MM.1S (cell line): ENCODE data around the gene AGO3.

Experiments used
- DNase-seq: peaks from one replicate; pipeline ENCODE4 v3.0.0-alpha.2; 2015
- H2AFZ ChIP-seq: fragments of 300-600 bp; sonication (generic); 2 replicates; pipeline ENCODE4 v1.6.0; 2016; ENCODE audit warnings: antibody characterized with exemption, low read length
- H3F3A ChIP-seq: fragments of 300-600 bp; sonication (generic); 2 replicates; pipeline ENCODE4 v1.6.1; 2016; ENCODE audit warnings: mild to moderate bottlenecking, antibody characterized with exemption, low read length, moderate library complexity, mixed read lengths; ENCODE audit not compliant: insufficient read depth
- H3K27ac ChIP-seq: fragments of 300-600 bp; sonication (generic); 2 replicates; pipeline ENCODE4 v1.5.1; 2016; ENCODE audit warnings: mild to moderate bottlenecking, low read length
- H3K27me3 ChIP-seq: fragments of 300-600 bp; sonication (generic); replicated peaks from 2 replicates; pipeline ENCODE4 v1.6.0; 2016; ENCODE audit warnings: low read length; ENCODE audit not compliant: insufficient read depth
- H3K36me3 ChIP-seq: fragments of 300-600 bp; sonication (generic); replicated peaks from 2 replicates; pipeline ENCODE4 v1.6.1; 2016; ENCODE audit warnings: mild to moderate bottlenecking, low read length, mixed read lengths; ENCODE audit not compliant: insufficient read depth
- H3K4me1 ChIP-seq: fragments of 300-600 bp; sonication (generic); 2 replicates; pipeline ENCODE4 v1.6.1; 2016; ENCODE audit warnings: low read length, mixed read lengths
- H3K4me2 ChIP-seq: fragments of 300-600 bp; sonication (generic); 2 replicates; pipeline ENCODE4 v1.6.0; 2016; ENCODE audit warnings: low read depth, low read length
- H3K4me3 ChIP-seq: fragments of 300-600 bp; sonication (generic); 2 replicates; pipeline ENCODE4 v1.5.1; 2016; ENCODE audit warnings: low read length, mixed read lengths
- H3K79me2 ChIP-seq: fragments of 300-600 bp; sonication (generic); 2 replicates; pipeline ENCODE4 v1.6.1; 2016; ENCODE audit warnings: mixed run types, low read length, mixed read lengths
- H3K9ac ChIP-seq: fragments of 300-600 bp; sonication (generic); 2 replicates; pipeline ENCODE4 v1.6.1; 2016; ENCODE audit warnings: low read length, mixed read lengths
- H3K9me2 ChIP-seq: fragments of 300-600 bp; sonication (generic); replicated peaks from 2 replicates; pipeline ENCODE4 v1.6.1; 2016; ENCODE audit warnings: mild to moderate bottlenecking, low read length, mixed read lengths; ENCODE audit not compliant: insufficient read depth
- H3K9me3 ChIP-seq: fragments of 300-600 bp; sonication (generic); replicated peaks from 2 replicates; pipeline ENCODE4 v1.6.1; 2016; ENCODE audit warnings: mild to moderate bottlenecking, low read length, mixed read lengths; ENCODE audit not compliant: insufficient read depth
- H4K20me1 ChIP-seq: fragments of 300-600 bp; sonication (generic); 2 replicates; pipeline ENCODE4 v1.6.1; 2016; ENCODE audit warnings: mild to moderate bottlenecking, low read length, moderate library complexity, mixed read lengths; ENCODE audit not compliant: insufficient read depth
- EZH2 ChIP-seq: fragments of 300-600 bp; sonication (generic); optimal IDR thresholded peaks from 2 replicates; pipeline ENCODE3; 2017; ENCODE audit warnings: low read depth, mild to moderate bottlenecking, antibody characterized with exemption, low read length, mixed read lengths
- EZH2phosphoT487 ChIP-seq: fragments of 300-600 bp; sonication (generic); IDR thresholded peaks from 2 replicates; pipeline ENCODE4 v1.6.1; 2018; ENCODE audit warnings: antibody characterized with exemption, low read length
- TF ChIP-seq, protein P1 (sequence below): fragments of 300-600 bp; sonication (generic); IDR thresholded peaks from 2 replicates; pipeline ENCODE4 v1.5.1; 2016; ENCODE audit warnings: antibody characterized with exemption, low read length, mixed read lengths

Gene AGO3

GRCh38 chr1:35882945-35883634 lies 47.8 kb upstream of the AGO3 start, which contains the start of gene AGO1:
TSS of gene AGO1 (plus strand) at chr1:35883209. CDS start at chr1:35883422, 213 bp downstream.
- Histone ChIP-seq H3F3A (0 out of 2 replicates have a peak, but pooled peaks cover 4% of the 10 kb centered on the region), H3K27ac (no peak within 1 kb of the TSS), H3K9me2 (no peaks in the 10 kb centered on the region), H3K9ac (peak within 1 kb of the TSS; percentile 86), H3K36me3 (no peaks in the 10 kb centered on the region), H2AFZ (peak within 1 kb of the TSS; percentile 99), H4K20me1 (no peaks in the 10 kb centered on the region), H3K4me3 (peak within 1 kb of the TSS; percentile 100), H3K9me3 (no peaks in the 10 kb centered on the region), H3K79me2 (peaks cover 23% of the 10 kb centered on the region), H3K4me2 (peak within 1 kb of the TSS; percentile 95), H3K27me3 (no peaks in the 10 kb centered on the region), H3K4me1 (0 out of 2 replicates have a peak, but pooled peaks cover 3% of the 10 kb centered on the region)
- TF ChIP-seq EZH2phosphoT487: no peak
- TF ChIP-seq, protein P1, sequence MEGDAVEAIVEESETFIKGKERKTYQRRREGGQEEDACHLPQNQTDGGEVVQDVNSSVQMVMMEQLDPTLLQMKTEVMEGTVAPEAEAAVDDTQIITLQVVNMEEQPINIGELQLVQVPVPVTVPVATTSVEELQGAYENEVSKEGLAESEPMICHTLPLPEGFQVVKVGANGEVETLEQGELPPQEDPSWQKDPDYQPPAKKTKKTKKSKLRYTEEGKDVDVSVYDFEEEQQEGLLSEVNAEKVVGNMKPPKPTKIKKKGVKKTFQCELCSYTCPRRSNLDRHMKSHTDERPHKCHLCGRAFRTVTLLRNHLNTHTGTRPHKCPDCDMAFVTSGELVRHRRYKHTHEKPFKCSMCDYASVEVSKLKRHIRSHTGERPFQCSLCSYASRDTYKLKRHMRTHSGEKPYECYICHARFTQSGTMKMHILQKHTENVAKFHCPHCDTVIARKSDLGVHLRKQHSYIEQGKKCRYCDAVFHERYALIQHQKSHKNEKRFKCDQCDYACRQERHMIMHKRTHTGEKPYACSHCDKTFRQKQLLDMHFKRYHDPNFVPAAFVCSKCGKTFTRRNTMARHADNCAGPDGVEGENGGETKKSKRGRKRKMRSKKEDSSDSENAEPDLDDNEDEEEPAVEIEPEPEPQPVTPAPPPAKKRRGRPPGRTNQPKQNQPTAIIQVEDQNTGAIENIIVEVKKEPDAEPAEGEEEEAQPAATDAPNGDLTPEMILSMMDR: peak; percentile 90
- TF ChIP-seq EZH2: no peak
- peak; percentile 94 for DNase-seq

- Histone ChIP-seq H3K4me1 (0 out of 2 replicates have a peak, but pooled peaks cover 3% of the 10 kb centered on the region), H3K4me3 (peak overlapping the region; percentile 100), H3F3A (0 out of 2 replicates have a peak, but pooled peaks cover 4% of the 10 kb centered on the region), H3K9me2 (no peaks in the 10 kb centered on the region), H3K4me2 (peak overlapping the region; percentile 95), H3K79me2 (peaks cover 23% of the 10 kb centered on the region), H3K9ac (peak overlapping the region; percentile 86), H3K36me3 (no peaks in the 10 kb centered on the region), H3K9me3 (no peaks in the 10 kb centered on the region), H4K20me1 (no peaks in the 10 kb centered on the region), H2AFZ (peak overlapping the region; percentile 99), H3K27ac (no peak overlapping the region), H3K27me3 (no peaks in the 10 kb centered on the region)
- TF ChIP-seq EZH2: no peak
- TF ChIP-seq, protein P1: no peak
- TF ChIP-seq EZH2phosphoT487: no peak
- DNase-seq: no peak
Observed at GRCh38 chr1:35883635-35884101, 47.2 kb upstream of the AGO3 start.

- Histone ChIP-seq H3K79me2 (peaks cover 23% of the 10 kb centered on the region), H3K9me2 (no peaks in the 10 kb centered on the region), H3K9ac (no peak overlapping the region), H4K20me1 (no peaks in the 10 kb centered on the region), H3K9me3 (no peaks in the 10 kb centered on the region), H3K27ac (no peak overlapping the region), H3K4me1 (0 out of 2 replicates have a peak, but pooled peaks cover 3% of the 10 kb centered on the region), H3K4me2 (no peak overlapping the region), H3F3A (0 out of 2 replicates have a peak, but pooled peaks cover 4% of the 10 kb centered on the region), H2AFZ (no peak overlapping the region), H3K4me3 (no peak overlapping the region), H3K27me3 (no peaks in the 10 kb centered on the region), H3K36me3 (no peaks in the 10 kb centered on the region)
- TF ChIP-seq, protein P1: no peak
- TF ChIP-seq EZH2phosphoT487 (no peak), EZH2 (no peak)
- no peak for DNase-seq
Observed at GRCh38 chr1:35884934-35885333, 46.0 kb upstream of the AGO3 start.
